Middle frontal gyrus (tissue), 1 donor: ENCODE results near the gene PTPRU.

Experiments
- DNase-seq: peaks from one replicate; pipeline ENCODE4 v3.0.0-alpha.2; 2015; ENCODE audit warnings: low spot score; ENCODE audit errors: extremely low spot score

The PTPRU gene

GRCh38 chr1:29362764-29363163 lies 126.4 kb downstream of the PTPRU start:
- DNase-seq = no peak

- DNase-seq = no peak
Observed at GRCh38 chr1:29363536-29363935, 127.2 kb downstream of the PTPRU start.

- no peak for DNase-seq
Observed at GRCh38 chr1:29364101-29364678, 127.9 kb downstream of the PTPRU start.

GRCh38 chr1:29365906-29366670 lies 129.8 kb downstream of the PTPRU start:
- no peak for DNase-seq

- no peak for DNase-seq
Observed at GRCh38 chr1:29368936-29369932, 132.9 kb downstream of the PTPRU start.

GRCh38 chr1:29370067-29370466 lies 133.7 kb downstream of the PTPRU start:
- DNase-seq = no peak

- DNase-seq = no peak
Observed at GRCh38 chr1:29371332-29371731, 135.0 kb downstream of the PTPRU start.

- no peak for DNase-seq
Observed at GRCh38 chr1:29372108-29372507, 135.8 kb downstream of the PTPRU start.
